Cardiac atrium fibroblast (primary cell): ENCODE results near the gene DCANP1. TPM values are rescaled to one million over a fixed set of nuclear protein-coding genes. Genes with fewer than 3 reads are reported as not detected.

Source experiments
- total RNA-seq: library from RNA; depleted of rRNA; stranded (reverse); fragments of >200 nt; gene quantifications from 2 replicates; pipeline ENCODE4 v1.2.3, GENCODE V29; 2015

DCANP1 gene, protein sequence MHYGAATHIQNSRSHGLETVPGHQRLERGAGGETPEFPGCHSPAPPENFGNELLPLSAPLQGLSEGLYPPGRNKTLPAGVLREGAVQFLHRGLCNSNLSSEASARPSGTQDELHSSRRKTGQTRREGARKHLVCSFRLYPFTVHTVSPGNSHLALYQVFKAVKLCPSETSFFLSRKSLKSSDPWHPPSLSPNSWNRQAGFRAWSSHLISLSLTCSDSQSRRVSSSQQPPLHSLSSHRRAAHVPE
- not detected in 2 replicates for total RNA-seq

DNA sequence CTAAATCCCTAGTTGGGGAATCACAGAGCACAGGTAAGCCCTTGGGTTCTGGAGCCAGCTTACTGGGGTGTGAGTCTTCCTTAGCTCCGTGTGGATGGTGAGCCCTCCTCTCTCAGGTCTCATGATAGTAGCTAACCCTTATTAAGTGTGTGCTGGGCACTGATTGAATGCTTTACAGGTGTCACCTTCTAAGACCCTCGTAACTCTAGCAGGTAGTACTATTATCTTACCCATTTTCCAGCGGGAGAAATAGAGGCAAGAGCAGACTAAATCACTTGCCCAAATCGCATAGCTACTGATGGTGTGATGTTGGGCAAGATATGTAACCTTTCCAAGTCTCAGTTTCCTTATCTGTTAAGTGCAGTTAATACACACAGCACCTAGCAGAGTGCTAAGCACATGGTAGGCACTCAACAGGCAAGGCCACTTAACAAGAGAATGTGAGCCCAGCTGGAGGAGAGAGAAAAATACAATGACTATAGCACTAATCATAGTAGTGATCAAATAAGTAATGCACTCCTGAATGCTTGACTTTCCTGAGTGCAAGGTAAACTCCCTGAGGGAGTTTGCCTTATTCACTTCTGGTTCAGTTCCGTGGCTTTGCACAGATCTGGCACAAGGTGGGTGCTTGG lies at the start of gene DCANP1:
Gene DCANP1, minus strand, starts transcription at position 51 of the 632 bp plus-strand sequence. CDS start 240 bp downstream, outside the sequence.

DNA sequence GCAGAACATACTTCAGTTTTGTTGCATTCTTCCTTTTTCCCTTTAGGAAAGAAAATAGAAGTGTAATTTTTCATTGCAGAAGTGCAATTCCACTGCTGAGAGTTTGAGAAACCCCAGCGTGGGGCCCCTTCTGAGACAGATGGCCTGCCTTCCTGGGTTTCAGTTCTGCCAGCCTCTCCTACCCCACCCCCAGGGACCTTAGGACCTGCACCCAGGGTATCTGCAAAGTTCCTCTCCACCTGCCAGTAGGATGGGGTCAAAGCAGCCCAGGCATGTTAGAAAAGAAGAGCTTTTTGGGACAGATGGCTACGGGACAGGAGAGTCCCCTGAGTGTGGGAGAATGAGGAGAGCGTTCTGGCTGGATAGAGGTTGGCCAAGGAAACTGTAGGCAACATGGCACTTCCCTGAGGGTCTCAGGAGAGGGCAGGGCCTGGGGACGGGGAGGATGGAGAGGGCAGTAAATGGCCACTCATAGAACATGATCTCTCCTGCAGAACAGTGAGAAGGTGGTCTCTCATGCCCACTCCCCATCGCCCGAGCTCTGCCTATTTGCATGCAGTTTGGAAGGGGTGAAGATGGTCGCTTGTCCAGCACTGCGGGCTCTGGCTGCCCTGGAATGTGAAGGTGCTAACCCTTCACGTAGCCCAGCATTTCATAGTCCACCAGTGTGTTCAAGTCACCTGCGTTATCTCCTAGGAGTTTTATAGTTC lies 5.3 kb upstream of the DCANP1 start, which contains the start of gene TIFAB:
Gene TIFAB, minus strand, starts transcription at position 31 of the 710 bp plus-strand sequence. CDS start 2,412 bp downstream, outside the sequence.

DNA sequence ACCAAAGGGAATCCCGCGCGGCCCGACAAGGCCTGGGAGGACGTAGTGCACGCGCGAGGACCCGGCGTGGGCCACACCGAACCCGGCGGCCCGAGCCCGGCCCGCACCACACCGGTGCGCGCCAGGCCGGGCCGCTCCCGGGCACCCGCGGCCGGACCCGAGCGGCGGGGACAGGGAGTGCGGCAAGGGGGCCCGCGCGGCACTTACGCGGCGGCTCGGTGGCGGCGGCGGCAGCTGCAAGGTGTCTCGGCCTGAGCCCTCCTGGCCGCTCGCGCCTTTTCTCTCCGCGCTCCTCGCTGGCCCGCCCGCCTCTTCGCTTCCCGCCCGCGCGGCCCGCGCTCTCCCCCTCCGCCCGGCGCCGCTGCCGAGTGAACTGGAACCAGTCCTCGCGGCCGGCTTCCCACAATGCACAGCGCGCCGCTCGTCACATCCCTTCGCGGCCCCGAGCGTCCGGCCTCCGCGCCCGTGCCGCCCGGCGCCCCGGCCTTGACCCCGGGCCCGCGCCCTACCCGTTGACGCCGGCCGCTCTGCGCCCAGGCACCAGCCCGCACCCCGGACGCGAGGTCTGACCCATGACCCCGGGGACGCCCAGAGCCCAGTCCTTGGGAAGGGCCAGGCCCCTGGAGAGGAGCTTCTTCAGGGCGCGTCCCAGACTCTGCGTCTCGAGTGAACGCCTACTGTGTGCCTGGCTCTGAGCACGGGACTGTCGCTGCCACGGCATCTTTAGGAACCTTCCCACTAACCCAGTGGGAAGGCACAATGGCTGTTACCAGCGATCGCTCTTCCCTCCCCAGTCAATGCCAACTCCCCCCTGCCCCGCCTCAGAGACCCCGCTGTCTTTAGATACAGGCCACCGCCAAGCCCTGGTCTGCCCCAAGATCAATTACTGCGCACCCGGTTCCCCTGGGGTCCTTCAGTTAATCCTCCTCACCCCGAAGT lies 48.0 kb downstream of the DCANP1 start, which contains the start of gene MACROH2A1:
Gene MACROH2A1, minus strand, starts transcription at position 377 of the 939 bp plus-strand sequence. CDS start 10,138 bp downstream, outside the sequence.

Other genes starting within 250 kb of the DCANP1 start
- gene MACROH2A1, start 48.1 kb downstream of the DCANP1 start, total RNA-seq = 97.7 and 128 TPM in 2 replicates
- gene TIFAB, start 5.0 kb upstream of the DCANP1 start, total RNA-seq = not detected in 2 replicates
- not detected in 2 replicates for gene NEUROG1, start 88.6 kb upstream of the DCANP1 start, total RNA-seq
- not detected in 2 replicates for gene CXCL14, start 131.6 kb upstream of the DCANP1 start, total RNA-seq